Left ventricle myocardium superior (tissue), 1 donor: ENCODE results near the gene FHOD1. TPM values are rescaled to one million over a fixed set of nuclear protein-coding genes. Genes with fewer than 3 reads are reported as not detected.

Experiments used
- ATAC-seq: fragments of 200-7000 bp; cut with Tn5 transposase; one replicate; pipeline ENCODE4 v1.9.1; 2020; ENCODE audit warnings: mild to moderate bottlenecking, moderate library complexity
- DNase-seq: peaks from one replicate; pipeline ENCODE4 v3.0.0-alpha.2; 2020
- intact Hi-C: fragments of 100-400 bp; cut with micrococcal nuclease; formaldehyde crosslinking; loops from one replicate; pipeline ENCODE4 v1.11.0; 2022
- total RNA-seq: library from RNA; stranded (reverse); fragmentation: NEBNext Ultra II Directional; extraction: Animal tissue kit (Norgen Biotek cat#: 25700); gene quantifications from one replicate; pipeline ENCODE4 v1.2.1, GENCODE V29; 2021
- donor health status: DM: no; HTN: yes; CAD: no; lungs with severe emphysema.

Gene FHOD1
- total RNA-seq, 1 donor from 2014 or later: 14.5 TPM

DNA sequence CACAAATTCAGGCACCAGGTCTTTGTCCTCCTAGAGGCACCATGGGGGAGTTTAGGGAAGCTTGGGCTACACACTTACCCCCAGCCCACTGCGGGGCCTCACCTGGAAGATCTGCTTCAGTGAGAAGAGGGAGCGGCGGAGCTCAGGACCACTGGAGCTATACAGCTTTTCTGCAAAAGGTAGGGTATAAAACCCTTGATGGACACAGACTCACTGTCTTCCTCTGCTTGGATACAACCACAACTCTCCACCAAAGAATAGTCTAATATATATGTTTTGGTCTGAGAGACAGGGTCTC lies 9.1 kb downstream of the FHOD1 start:
- intact Hi-C loops: no loop called here
- DNase-seq (no peak), ATAC-seq (no peak)

DNA sequence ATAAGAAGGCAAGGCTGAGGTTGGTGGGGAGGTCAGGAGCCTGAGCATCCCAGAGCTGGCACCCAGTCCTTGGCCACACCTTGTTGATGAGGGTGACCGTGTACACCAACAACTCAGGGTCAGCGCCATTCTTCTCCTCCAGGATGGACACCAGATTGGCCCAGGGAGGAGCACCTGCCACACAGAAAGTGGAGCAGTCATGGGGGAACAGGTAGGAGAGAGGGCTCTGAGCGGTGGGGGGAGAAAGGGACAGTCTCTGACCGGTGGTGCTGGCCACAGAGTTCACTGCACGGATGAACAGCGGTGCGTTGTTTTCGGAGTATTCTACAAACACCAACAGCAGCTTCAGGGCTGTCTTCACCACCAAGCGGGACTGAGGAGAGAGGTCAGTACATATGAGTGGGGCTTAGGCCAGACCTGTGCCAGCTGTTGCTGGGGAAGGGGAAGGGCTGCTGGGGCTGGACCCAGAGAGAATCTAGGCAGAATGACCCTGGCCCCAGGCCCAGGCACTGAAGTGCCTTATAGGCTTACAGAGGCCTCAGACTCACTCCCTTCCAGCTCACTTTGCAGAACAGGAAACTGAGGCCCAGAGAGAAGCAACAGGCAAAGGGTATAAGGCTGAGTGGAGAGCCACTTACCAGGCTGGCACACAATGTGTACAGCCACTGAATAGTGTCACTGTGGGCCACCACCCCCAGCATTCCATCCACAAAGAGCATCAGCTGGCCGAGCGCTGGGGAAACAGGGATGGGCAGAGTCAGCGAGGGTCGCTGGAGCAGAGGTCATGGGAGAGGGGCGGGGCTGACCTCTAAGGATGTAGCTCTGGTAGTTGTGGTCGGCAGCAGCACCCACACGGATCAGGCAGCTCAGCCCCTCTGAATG lies 9.6 kb downstream of the FHOD1 start:
- ATAC-seq (no peak), DNase-seq (peak; percentile 17)
- intact Hi-C loops: no loop called here

DNA sequence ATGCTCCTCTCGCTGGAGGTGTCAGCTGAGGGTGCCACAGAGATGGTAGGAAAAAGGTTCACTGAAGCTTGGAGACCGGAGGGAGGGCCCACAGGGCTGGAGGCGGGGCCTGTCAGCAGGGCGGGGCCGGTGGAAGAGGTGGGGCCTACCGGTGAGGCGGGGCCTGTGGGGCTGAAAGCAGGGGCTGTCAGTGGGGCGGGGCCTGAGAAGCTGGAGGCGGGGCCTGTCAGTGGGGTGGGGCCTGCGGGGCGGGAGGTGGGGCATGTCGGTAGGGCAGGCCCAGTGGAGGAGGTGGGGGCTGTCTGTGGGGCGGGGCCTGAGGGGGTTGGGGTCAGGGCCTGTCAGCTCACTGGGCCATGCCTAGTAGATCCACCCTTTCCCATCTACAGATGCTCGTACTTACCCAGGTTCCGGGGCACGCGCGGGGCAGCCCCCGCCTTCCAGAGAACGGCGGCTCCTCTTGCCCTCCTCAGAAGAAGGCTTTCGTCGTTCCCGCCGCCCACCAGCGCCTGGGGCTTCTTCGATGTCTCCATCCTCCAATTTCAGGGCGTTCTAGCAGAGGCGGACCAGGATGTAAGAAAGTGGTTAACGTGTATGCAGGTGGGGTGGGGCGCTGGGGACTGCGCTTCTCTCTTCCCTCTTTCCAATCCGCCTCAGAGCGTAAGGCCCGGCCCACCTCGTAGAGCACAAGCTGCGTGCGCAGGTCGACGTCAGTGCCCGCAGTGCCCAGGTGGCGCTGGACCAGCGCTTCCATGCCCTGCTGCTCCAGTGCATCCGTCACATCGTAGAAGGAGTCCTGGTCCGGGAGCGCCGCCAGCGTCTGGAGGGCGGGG lies 10.5 kb downstream of the FHOD1 start:
- peak; percentile 11 for ATAC-seq
- peak; percentile 44 for DNase-seq
- intact Hi-C loops: no loop called here

GRCh38 chr16:67235816-67236562 lies 11.3 kb downstream of the FHOD1 start:
- no peak for DNase-seq
- intact Hi-C loops: no loop called here

DNA sequence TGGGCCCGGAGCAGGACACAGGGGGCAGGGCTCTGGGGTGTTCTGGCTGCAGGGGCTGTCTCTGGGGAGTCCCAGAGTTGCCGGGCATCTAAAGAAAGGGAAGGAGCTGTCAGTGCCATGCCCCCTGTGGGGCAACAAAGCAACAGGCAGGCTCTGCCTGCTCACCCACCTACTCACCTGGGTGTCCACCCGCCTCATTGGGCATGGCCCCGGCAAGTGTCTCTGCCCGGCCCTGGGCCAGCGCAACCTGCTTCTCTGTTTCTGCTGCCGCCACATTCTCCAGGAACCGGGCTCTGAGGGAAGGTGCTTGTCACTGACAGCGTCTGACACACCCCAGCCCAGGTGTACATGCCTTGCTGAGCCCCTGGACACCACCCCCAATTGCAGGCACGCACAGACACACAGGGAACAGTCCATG lies 13.1 kb downstream of the FHOD1 start:
- no peak for DNase-seq
- no peak for ATAC-seq
- intact Hi-C loops: no loop called here

More at GRCh38 chr16:67235816-67236562, 11.3 kb downstream of the FHOD1 start:
- no peak for ATAC-seq

DNA sequence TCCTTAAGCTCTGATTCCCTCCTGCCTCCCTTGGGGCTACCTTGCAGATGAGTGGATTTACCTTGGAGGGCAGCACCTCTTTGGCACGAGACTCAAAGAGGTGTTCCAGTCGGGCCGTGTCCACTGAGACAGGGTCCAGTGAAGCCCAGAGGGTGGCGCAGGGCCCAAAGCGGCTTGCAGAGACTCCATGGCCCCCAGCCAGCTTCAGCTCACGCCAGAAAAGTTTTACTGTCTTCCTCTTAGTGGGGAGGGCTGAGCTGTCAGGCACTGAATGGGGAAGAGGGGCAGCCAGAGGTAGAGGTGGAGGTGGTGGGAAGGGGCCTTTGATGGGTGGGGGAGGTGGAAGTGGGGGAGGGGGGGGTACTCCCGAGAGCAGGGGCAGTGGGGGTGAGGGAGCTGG lies 13.7 kb downstream of the FHOD1 start:
- intact Hi-C loops: no loop called here
- ATAC-seq (no peak), DNase-seq (no peak)

- DNase-seq: no peak
- ATAC-seq: no peak
- intact Hi-C loops: no loop called here
These were observed 16.2 kb downstream of the FHOD1 start for GRCh38 chr16:67230809-67231660.

DNA sequence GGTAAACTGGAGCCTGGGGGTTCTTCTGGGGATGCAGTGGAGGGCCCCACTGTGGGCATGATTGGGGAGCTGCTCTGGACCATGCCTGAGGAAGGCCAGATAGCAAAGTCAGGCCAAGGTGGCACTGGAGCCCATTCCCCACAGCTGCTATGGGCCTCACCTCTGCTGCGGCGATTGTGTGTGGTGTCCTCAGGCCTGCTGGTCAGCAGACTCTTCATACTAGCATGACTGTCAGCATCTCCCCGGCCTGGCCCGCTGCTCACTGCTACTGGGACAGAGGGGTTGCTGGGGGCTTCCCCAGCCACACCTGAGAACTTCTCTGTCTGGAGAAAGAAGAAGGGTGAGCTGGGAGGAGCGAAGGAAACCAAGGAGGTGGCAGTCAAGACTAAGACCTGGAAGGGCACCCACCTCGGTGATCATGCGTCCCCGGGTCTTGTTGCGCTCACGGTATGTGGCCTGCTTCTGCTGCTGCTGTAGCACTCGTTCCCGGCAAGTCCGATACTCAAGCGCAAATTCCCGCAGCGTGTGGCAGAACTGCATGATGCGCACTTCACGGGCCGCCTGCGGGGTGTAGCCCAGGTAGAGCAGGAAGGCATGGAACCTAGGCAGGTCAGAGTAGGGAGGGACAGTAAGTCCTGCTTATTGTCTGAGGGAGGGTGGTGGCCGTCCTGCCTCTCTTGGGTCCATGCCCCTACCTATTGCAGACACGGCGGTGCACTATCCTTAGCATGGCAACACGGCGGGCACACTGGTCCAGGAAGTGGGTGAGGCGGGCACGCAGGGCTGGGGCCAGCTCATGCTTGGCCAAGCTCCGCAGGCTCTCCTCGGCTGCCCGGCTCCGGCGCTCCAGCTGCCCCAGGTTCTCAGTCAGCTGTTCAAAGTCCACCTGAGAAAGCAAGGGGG lies 17.1 kb downstream of the FHOD1 start:
- DNase-seq (no peak), ATAC-seq (no peak)
- intact Hi-C loops: no loop called here

- intact Hi-C loops: no loop called here
- no peak for DNase-seq
These were observed 18.4 kb downstream of the FHOD1 start for GRCh38 chr16:67228905-67229304.

GRCh38 chr16:67228034-67228785 lies 19.1 kb downstream of the FHOD1 start:
- intact Hi-C loops: no loop called here
- DNase-seq (no peak), ATAC-seq (no peak)

More at GRCh38 chr16:67228905-67229304, 18.4 kb downstream of the FHOD1 start:
- ATAC-seq: no peak

DNA sequence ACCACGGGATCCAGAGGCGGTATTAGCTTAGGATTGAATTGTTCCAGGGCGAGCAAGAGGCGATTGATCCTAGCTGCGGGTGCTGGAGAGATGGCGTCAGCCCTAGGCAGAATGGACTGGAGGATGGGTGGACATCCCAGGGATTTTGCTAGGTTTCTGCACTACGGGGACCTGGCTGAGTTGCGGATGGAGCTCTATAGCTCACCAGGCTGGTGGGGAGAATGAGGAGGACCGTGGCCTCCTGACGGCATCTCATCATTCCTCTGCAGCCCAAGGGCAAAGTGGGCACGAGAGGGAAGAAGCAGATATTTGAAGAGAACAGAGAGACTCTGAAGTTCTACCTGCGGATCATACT lies 19.7 kb downstream of the FHOD1 start:
- intact Hi-C loops: no loop called here
- DNase-seq: no peak

GRCh38 chr16:67226804-67227566 lies 20.3 kb downstream of the FHOD1 start, which contains the start of gene TMEM208:
Gene TMEM208 (plus strand): TSS chr16:67227130. CDS start chr16:67227219, 89 bp downstream.
- peak; percentile 98 for DNase-seq
- intact Hi-C loops: no loop called here

More for the DNA sequence above, 19.7 kb downstream of the FHOD1 start:
- ATAC-seq: no peak

GRCh38 chr16:67226295-67226803 lies 20.9 kb downstream of the FHOD1 start:
- DNase-seq: no peak
- intact Hi-C loops: no loop called here
- ATAC-seq: no peak

More at GRCh38 chr16:67226804-67227566, 20.3 kb downstream of the FHOD1 start, which contains the start of gene TMEM208:
- peak; percentile 96 for ATAC-seq

DNA sequence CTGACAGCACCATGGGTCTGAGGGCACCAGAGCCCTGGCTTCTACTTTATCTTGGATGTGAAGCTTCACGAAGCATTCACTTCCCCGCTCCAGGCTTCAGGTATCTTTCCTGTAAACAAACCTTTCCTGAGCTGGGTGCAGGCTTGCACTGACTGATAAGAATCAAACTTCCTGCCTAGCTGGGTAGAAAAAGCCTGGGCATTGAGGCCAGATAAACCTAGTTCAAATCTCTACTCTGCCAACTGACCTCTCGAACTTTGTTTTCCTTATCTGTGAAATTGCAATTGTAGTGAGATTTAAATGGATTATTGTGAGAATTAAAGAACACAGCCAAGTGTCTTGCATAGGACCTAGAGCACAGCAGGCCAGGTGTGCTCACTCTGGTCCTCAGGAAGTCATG lies 23.3 kb downstream of the FHOD1 start:
- DNase-seq: no peak
- intact Hi-C loops: no loop called here
- ATAC-seq: no peak

DNA sequence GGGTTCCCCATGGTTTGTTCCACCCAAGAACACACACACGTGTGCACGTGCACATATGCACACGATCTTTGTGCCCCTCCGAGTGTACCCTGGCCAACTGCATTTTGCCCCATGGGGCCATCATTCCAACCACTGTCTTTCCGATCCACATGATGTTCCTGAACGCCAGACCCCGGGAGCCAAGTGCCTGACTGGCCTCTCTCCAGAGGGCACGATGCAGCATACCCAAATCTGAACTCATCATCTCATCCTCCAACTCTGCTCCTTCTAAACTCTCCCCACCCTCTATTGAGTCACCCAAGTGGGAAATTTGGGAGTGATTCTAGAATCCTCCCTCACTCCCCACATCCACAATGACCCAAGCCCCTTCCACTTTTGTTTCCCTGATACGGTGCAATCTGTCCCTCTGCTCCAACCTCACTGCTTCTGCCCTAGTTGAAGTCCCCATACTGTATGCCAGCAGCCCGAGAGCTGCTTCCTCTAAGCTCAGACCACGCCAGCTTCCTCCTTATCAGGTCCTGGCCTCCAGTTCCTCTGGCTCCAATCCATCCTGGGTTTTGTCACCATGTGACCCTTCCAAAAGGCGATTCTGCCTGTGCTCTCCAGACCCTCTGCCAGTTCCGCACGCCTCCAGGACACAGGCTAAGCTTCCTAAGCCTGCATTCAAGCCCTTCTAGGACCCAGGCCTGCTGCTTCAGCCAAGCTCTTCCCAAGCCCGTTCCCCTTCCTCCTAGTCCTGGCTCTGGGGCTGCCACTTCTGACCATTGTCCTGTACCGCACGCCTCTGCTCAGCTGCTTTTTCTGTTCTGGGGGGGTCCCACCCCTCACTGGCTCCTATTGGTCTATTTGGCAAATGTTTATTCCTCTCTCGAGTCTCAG lies 30.4 kb downstream of the FHOD1 start:
- intact Hi-C loops: no loop called here
- DNase-seq: peak; percentile 72

More for the DNA sequence above, 30.4 kb downstream of the FHOD1 start:
- ATAC-seq: peak; percentile 93
